ENCODE results near the gene TMEM244.

TMEM244 gene

DNA sequence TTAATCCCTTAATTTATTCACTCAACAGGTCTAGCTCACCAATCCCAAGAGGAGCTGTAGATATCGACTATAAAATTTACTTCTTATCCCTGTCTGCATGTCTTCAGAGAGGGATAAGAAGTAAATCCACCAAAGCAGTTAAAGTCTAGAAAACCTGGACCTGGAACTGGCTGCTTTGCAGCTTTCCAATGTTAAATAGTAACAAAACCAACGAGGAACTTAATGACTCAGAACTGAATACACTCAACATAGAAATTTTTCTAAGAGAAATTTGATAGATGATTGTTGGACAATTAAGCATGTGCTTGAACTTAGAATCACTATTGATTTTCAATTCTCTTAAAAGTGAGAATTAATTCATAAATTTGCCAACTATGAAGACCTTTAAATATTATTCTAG lies 11.5 kb upstream of the TMEM244 start:
- Histone ChIP-seq H3K9ac (ENCODE audit: low read depth, low read length) (no peak overlapping the region), H3K4me3 (ENCODE audit: low read depth in 1 of 2, low read length in 2 of 2) (no peak overlapping the region), H3K27me3 (ENCODE audit: insufficient read depth, low read length, poor library complexity) (no peaks in the 10 kb centered on the region), H3K36me3 (ENCODE audit: insufficient read depth, low read length) (no peaks in the 10 kb centered on the region), H3K4me2 (ENCODE audit: insufficient read depth, low read length) (no peak overlapping the region), H4K20me1 (ENCODE audit: insufficient read depth, low read length) (no peaks in the 10 kb centered on the region), H3K79me2 (ENCODE audit: insufficient read depth, low read length) (no peaks in the 10 kb centered on the region), H3K9me3 (ENCODE audit: insufficient read depth, low read length, severe bottlenecking) (no peaks in the 10 kb centered on the region), H2AFZ (ENCODE audit: low read depth, low read length) (no peak overlapping the region), H3K4me1 (ENCODE audit: insufficient read depth, low read length) (no peaks in the 10 kb centered on the region), H3K27ac (ENCODE audit: low read length) (no peak overlapping the region)
- DNase-seq = no peak
- ATAC-seq (ENCODE audit: insufficient read depth, low read depth) = no peak
- TF ChIP-seq, protein P1, sequence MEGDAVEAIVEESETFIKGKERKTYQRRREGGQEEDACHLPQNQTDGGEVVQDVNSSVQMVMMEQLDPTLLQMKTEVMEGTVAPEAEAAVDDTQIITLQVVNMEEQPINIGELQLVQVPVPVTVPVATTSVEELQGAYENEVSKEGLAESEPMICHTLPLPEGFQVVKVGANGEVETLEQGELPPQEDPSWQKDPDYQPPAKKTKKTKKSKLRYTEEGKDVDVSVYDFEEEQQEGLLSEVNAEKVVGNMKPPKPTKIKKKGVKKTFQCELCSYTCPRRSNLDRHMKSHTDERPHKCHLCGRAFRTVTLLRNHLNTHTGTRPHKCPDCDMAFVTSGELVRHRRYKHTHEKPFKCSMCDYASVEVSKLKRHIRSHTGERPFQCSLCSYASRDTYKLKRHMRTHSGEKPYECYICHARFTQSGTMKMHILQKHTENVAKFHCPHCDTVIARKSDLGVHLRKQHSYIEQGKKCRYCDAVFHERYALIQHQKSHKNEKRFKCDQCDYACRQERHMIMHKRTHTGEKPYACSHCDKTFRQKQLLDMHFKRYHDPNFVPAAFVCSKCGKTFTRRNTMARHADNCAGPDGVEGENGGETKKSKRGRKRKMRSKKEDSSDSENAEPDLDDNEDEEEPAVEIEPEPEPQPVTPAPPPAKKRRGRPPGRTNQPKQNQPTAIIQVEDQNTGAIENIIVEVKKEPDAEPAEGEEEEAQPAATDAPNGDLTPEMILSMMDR (IDR thresholded peaks at IDR 0.05; ENCODE audit: borderline replicate concordance, extremely low read depth, low read length, poor library complexity, severe bottlenecking) = no peak
- TF ChIP-seq EZH2 (IDR thresholded peaks at IDR 0.05; ENCODE audit: borderline replicate concordance, low read depth, low read length, severe bottlenecking) = no peak

DNA sequence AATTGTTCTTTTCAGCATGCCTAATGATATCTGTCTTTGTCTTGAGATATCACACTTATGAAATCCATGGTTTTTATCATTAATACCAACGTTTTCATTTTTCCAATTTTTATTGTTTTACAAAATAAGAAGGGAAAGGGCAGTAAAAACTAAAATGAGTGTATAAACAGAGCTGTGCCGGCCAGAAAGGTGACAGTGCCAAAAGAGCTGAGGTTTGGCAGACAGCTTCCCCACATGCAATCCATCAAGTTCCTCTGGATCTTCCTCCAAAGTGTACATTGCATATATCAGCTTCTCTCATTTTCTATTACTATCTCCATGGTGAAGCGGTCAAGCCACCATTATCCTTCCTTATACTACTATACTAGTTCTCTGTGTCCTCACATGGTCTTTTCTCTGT lies 10.1 kb upstream of the TMEM244 start:
- Histone ChIP-seq H3K4me1 (ENCODE audit: insufficient read depth, low read length) (no peaks in the 10 kb centered on the region), H3K27me3 (ENCODE audit: insufficient read depth, low read length, poor library complexity) (no peaks in the 10 kb centered on the region), H3K79me2 (ENCODE audit: insufficient read depth, low read length) (no peaks in the 10 kb centered on the region), H3K4me3 (ENCODE audit: low read depth in 1 of 2, low read length in 2 of 2) (no peak overlapping the region), H4K20me1 (ENCODE audit: insufficient read depth, low read length) (no peaks in the 10 kb centered on the region), H3K36me3 (ENCODE audit: insufficient read depth, low read length) (no peaks in the 10 kb centered on the region), H2AFZ (ENCODE audit: low read depth, low read length) (no peak overlapping the region), H3K9ac (ENCODE audit: low read depth, low read length) (no peak overlapping the region), H3K27ac (ENCODE audit: low read length) (no peak overlapping the region), H3K4me2 (ENCODE audit: insufficient read depth, low read length) (no peak overlapping the region), H3K9me3 (ENCODE audit: insufficient read depth, low read length, severe bottlenecking) (no peaks in the 10 kb centered on the region)
- no peak for ATAC-seq (ENCODE audit: insufficient read depth, low read depth)
- TF ChIP-seq, protein P1 (IDR thresholded peaks at IDR 0.05; ENCODE audit: borderline replicate concordance, extremely low read depth, low read length, poor library complexity, severe bottlenecking) = no peak
- DNase-seq = no peak

DNA sequence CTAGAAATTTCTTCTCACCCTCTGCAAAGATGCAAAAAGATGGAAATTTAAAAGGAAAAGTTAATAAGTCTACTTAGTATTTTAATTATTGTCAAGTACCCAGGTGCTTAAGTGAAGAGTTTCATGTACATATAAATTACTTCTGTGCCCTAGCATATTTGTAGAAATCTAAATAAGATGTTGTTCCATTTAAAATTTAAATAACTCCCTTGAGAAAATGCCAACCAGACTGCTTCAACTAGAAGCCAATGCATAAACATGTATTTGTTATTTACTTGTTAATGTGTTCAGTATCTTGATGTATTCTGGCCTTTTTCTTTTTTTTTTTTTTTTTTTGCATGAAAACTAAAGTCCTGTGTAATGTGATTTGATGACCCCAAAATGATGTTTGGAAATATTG lies 6.3 kb upstream of the TMEM244 start:
- no peak overlapping the region for H3K9ac ChIP-seq (ENCODE audit: low read depth, low read length)
- ATAC-seq (ENCODE audit: insufficient read depth, low read depth) (no peak), DNase-seq (no peak)
- no peaks in the 10 kb centered on the region for H3K27me3 ChIP-seq (ENCODE audit: insufficient read depth, low read length, poor library complexity)
- H3K9me3 ChIP-seq (ENCODE audit: insufficient read depth, low read length, severe bottlenecking) = no peaks in the 10 kb centered on the region
- no peaks in the 10 kb centered on the region for H3K79me2 ChIP-seq (ENCODE audit: insufficient read depth, low read length)
- no peak overlapping the region for H3K4me3 ChIP-seq (ENCODE audit: low read depth in 1 of 2, low read length in 2 of 2)
- no peak overlapping the region for H3K27ac ChIP-seq (ENCODE audit: low read length)
- TF ChIP-seq, protein P1 (IDR thresholded peaks at IDR 0.05; ENCODE audit: borderline replicate concordance, extremely low read depth, low read length, poor library complexity, severe bottlenecking) = no peak
- no peak overlapping the region for H3K4me2 ChIP-seq (ENCODE audit: insufficient read depth, low read length)
- no peaks in the 10 kb centered on the region for H4K20me1 ChIP-seq (ENCODE audit: insufficient read depth, low read length)
- H2AFZ ChIP-seq (ENCODE audit: low read depth, low read length) = no peak overlapping the region
- H3K36me3 ChIP-seq (ENCODE audit: insufficient read depth, low read length) = no peaks in the 10 kb centered on the region
- no peaks in the 10 kb centered on the region for H3K4me1 ChIP-seq (ENCODE audit: insufficient read depth, low read length)

DNA sequence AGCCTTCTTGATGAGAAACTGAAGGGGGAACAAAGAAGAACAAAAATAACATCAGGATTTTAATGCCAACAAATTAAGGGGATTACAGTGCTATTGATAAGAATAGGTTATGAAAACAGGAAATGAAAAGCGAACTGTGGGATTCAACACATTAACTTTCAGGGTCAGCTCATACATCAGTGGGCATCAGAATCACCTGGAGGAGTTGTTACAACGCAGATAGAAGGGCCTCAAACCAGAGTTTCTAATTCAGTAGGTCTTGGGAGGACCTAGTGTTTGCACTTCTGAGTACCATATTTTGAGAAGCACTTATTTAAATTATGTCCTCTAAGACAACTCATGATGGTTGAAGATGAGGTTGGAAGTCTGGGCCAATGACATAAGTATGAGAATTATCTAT lies 5.6 kb upstream of the TMEM244 start:
- no peak overlapping the region for H2AFZ ChIP-seq (ENCODE audit: low read depth, low read length)

More for the DNA sequence above, 5.6 kb upstream of the TMEM244 start:
- Histone ChIP-seq H3K9me3 (ENCODE audit: insufficient read depth, low read length, severe bottlenecking) (no peaks in the 10 kb centered on the region), H3K4me2 (ENCODE audit: insufficient read depth, low read length) (no peak overlapping the region), H3K9ac (ENCODE audit: low read depth, low read length) (no peak overlapping the region), H3K27me3 (ENCODE audit: insufficient read depth, low read length, poor library complexity) (no peaks in the 10 kb centered on the region), H3K27ac (ENCODE audit: low read length) (no peak overlapping the region), H4K20me1 (ENCODE audit: insufficient read depth, low read length) (no peaks in the 10 kb centered on the region), H3K4me1 (ENCODE audit: insufficient read depth, low read length) (no peaks in the 10 kb centered on the region), H3K79me2 (ENCODE audit: insufficient read depth, low read length) (no peaks in the 10 kb centered on the region), H3K36me3 (ENCODE audit: insufficient read depth, low read length) (no peaks in the 10 kb centered on the region), H3K4me3 (ENCODE audit: low read depth in 1 of 2, low read length in 2 of 2) (no peak overlapping the region)
- TF ChIP-seq, protein P1 (IDR thresholded peaks at IDR 0.05; ENCODE audit: borderline replicate concordance, extremely low read depth, low read length, poor library complexity, severe bottlenecking) = no peak
- no peak for TF ChIP-seq EZH2 (IDR thresholded peaks at IDR 0.05; ENCODE audit: borderline replicate concordance, low read depth, low read length, severe bottlenecking)
- DNase-seq (no peak), ATAC-seq (ENCODE audit: insufficient read depth, low read depth) (no peak)
